ENCODE data around the gene TMED9. TPM values are rescaled to one million over a fixed set of nuclear protein-coding genes. Genes with fewer than 3 reads are reported as not detected.
"Not testable (repeated sequence)": the region's sequence is repeated elsewhere in the genome, so short reads cannot be mapped to it uniquely, and the experiment has no call there.

TMED9 gene
- total RNA-seq, 1 experiment from 2014 or later = 115 TPM

DNA sequence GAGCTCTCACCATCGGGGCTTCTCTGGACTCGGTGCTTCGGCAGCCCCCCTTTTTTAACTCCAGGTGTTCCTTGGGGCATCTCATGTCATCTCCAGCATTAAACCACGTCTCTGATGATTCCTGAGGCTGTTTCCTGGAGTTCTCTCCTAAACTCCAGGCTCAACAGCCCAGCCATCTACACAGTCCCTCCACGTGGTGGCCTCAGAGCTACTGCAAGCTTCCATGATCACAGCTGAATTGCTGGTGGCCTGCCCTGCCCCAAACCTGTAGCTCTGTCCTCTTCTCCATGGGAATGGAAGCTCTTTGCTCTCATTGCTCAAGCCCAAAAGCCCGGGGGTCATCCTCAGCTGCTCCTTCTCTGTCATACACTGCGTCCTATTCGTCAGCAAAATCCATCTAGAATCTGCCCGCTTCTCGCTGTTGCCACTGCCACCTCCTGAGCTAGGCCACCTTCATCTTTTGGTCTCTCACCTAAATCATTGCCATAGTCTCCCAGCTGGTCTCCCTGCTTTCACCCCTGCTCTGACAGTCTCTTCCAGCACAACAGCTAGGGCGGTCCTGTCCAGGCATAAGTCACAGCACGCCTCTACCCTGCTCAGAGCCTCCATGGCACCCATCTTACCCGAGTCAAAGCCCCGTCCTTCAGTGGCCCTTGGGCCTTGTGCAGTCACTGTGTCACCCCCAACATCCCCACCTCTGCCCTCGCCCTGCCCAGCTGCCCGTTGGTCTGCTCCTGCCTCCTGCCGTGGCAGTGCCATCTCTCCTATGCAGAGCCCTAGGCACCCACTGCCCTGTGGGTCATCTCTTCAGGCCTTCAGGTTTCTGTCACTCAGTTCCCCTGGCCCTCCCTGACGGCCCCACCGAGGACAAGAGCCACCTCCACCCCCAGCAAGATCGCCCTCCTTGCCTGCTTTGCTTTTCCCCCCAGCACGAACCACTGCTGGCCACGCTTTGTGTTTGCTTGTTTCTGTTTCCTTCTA, 14.4 kb downstream of the TMED9 start:
- no peak for DNase-seq (ENCODE audit: low spot score)

DNA sequence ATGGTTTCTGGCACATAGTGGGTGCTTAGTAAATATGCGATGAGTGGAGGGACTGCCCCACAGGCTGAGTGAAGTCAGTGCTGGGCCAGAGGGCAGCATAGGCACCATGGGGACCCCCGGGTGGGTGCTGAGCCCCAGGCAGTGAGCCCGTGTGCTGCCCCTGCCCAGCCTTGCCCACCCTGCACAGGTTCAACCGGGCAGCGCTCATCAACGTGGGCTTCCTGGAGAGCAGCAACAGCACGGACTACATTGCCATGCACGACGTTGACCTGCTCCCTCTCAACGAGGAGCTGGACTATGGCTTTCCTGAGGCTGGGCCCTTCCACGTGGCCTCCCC, 15.1 kb downstream of the TMED9 start:
- DNase-seq (ENCODE audit: low spot score) = no peak

DNA sequence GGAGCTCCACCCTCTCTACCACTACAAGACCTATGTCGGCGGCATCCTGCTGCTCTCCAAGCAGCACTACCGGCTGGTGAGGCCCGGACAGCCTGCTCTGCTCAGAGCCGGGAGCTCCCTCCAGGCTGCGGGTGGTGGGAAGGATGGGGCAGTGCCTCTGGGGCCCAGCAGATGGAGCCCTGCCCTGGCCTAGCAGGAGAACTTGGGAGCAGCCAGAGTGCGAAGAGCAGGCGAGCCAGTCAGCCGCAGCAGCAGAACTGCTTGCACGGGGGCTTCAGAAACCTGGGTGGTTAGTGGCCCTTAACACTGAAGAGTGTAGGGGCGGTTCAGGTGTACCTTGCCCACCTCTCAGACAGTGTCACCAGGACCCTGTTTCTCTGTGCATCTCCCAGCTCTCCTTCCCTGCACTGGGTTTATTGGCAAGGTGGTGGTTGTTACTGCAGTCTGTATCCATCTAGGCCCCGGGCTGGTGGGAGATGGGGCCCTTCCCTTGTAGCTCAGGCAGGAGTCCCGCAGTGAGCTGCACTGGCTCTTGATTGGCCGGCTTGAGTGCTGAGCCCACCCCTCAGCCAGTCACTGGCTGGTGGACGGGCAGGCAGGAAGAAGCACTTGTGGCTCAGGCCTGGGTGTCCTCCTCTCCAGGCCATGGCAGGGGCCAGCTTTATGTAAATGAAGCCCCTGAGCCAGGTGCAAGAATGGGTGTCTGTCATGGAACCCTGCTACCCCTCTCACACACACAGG, 15.6 kb downstream of the TMED9 start:
- DNase-seq (ENCODE audit: low spot score) = peak; percentile 87

DNA sequence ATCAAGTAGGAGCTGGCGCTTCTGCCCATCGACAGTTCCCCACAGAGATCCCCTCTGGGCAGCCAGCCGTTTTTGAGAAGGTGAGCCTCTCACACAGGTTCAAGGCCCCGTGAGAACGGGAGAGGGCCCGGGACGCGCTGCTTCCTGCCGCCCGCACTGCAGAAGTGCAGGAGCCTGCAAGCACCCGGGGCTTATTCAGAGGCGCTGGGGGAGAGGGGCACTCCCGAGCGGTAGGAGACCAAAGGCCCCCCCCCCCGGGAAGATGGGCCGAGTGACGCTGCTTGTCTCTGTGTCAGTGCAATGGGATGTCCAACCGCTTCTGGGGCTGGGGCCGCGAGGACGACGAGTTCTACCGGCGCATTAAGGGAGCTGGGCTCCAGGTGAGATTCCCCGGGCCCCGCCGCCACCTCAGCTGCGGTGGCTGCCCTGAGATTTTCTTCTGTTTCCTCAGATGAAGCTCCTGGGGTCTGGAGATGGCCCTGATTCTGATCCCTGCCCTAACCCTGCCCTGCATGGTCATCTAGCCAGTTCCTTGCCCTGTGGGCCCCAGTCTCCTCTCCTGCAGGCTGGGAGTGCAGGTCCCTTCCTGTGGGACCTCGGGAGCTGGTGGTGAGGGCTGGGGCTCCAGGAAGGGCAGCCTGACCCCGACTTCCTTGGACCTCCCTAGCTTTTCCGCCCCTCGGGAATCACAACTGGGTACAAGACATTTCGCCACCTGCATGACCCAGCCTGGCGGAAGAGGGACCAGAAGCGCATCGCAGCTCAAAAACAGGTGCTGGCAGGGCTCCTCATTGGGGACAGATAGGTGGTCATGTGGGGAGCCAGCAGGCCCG, 16.5 kb downstream of the TMED9 start:
- no peak for DNase-seq (ENCODE audit: low spot score)

DNA sequence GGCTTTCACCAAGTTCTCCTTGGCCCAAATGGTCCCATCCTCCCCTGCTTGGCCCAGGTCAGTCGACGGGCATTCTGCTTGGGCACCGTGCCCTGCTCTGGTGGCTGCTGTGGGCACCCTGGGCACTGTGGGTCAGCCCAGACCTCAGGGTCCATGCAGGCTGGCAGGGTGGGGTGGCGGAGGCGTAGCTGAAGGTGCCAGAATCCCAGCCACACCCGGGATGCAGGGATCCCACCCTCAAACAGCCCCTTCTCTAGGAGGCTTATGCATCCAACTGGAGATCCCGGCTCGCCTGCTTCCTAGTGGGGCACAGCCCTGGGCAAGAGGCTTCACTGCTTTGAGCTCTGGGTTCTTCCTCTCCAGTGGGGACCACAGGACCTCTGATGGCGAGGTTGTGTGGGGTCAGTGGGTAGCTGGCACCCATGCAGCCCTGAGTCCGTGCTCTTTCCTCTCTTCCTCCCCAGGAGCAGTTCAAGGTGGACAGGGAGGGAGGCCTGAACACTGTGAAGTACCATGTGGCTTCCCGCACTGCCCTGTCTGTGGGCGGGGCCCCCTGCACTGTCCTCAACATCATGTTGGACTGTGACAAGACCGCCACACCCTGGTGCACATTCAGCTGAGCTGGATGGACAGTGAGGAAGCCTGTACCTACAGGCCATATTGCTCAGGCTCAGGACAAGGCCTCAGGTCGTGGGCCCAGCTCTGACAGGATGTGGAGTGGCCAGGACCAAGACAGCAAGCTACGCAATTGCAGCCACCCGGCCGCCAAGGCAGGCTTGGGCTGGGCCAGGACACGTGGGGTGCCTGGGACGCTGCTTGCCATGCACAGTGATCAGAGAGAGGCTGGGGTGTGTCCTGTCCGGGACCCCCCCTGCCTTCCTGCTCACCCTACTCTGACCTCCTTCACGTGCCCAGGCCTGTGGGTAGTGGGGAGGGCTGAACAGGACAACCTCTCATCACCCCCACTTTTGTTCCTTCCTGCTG, 17.4 kb downstream of the TMED9 start:
- DNase-seq (ENCODE audit: low spot score) = no peak

DNA sequence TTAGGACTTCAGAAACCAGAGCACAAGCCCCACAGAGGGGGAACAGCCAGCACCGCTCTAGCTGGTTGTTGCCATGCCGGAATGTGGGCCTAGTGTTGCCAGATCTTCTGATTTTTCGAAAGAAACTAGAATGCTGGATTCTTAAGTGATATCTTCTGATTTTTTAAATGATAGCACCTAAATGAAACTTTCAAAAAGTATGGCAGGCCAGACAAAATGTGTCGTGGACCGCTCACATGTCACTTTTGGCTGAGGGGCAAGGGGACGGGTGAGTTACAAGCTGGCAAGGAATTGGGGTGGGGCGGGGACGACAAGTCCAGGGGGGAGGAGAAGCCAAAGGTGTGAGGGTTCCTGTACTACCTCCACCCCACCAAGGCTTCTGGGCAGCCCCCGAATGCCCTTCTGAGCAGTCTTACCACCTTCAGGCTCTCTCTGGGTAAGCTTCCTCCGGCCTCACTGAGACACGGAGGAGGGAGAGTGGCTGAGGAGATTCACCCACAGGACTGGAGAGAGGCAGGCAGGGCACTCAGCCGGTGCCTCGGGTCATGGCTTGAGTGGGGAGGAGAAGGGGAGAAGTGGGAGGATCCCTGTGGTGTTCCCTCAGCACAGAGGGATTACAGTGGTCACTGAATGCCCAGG, 18.2 kb downstream of the TMED9 start:
- no peak for DNase-seq (ENCODE audit: low spot score)

DNA sequence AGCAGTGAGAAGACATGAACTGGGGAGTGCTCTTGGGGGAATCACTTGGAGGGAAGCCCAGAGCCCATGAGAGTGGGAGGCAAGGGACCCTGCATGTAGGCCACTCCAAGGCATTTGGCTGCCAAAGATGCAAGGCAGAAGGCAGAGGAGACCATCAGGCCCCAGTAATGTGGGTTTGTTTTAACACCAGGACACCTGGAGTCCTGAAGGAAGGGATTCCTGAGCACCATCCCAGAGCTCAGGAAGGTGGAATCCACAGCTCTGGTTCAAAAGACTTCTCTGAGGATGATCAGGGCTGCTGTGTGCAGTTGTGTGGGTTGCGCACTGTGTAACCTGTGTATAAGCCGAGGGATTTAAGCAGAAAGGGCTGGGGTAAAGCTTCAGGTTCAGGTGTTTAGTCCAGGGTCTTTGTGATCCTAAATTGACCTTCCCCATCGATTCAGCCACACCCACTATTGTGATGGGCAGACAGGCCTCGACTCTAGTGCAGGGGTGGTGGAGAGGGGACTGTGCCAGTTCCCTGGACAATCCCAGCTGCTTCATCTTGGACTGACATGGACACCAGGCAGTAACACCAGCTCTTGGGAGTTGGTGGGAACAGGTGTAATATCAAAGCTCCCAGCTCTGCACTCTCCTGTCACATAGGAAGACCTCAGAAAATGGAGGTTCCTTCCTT, 18.9 kb downstream of the TMED9 start:
- no peak for DNase-seq (ENCODE audit: low spot score)

DNA sequence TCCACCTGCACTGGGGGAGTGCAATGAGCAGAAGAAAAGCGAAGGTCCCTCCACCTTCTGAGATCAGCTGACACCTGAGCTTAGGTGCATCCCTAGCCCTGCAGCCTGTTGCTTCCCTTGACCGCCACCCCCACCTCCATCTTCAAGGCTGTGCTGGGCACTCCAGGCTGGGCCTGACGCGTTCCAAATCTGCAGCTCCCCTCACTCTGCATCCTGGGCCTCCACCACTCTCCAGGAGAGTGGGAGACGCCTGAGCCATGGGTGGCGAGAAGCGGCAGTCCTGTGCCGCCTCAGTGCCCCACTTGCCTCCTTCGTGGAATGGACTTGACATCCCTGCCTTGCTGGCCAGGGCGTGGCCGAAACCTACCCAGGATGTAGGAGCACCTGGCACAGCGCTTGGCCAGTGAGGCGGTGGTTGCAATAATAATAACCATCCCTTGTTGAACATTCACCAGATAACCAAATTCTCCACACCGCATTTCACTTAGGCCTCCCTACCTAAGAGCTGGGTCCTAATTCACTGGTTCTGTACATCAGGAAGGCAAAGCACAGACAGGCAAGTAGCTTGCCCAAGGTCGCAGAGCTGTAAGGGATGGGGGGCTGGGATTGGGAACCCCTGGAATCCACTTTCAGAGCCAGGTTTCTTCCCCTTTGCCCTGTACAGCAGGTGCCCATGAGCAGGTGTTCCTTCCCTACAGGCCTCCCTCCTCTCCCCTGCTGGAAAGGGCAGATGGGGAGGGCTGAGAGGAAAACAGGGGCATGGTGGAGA, 19.6 kb downstream of the TMED9 start:
- DNase-seq (ENCODE audit: low spot score) = no peak

DNA sequence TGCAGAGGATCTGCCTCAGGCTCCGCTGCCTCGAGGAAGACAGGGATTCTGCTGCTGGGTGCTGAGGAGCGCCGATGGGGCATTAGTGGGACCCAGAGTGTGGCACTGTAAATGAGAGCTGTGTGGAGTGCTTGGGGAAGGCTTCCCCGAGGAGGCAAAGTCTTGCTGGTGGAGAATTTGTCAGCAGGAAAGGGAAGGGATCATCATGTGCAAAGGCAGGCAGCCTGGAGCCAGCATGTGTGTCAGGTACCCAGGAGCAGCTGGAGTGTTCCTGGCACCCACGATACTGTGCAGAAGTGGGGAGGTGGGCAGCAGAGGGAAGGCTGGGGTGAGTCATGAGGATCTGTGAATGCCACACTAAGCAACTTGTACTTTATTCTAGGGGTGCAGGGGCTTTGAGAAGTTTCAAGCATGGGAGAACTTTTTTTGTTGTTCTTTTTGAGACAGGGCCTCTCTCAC, 20.2 kb downstream of the TMED9 start:
- no peak for DNase-seq (ENCODE audit: low spot score)

DNA sequence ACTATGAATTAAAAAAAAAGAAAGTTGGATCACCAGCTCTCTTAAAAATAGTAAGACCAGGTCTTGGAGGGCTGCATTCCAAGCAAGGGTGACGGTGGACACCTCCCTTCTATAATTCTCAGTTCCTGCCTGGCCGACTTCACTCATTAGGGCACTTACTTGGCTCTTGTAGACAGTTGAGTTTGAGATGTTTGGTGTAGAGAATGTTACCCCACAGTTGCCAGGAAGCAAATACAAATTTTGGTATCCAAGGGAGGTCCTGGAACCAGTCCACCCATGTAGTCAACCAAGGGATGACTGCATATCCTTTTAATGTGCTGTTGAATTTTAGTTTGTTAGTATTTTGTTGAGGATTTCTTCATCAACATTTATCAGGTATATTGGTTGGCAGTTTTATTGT, 28.6 kb downstream of the TMED9 start:
- no peak for DNase-seq (ENCODE audit: low spot score)

DNA sequence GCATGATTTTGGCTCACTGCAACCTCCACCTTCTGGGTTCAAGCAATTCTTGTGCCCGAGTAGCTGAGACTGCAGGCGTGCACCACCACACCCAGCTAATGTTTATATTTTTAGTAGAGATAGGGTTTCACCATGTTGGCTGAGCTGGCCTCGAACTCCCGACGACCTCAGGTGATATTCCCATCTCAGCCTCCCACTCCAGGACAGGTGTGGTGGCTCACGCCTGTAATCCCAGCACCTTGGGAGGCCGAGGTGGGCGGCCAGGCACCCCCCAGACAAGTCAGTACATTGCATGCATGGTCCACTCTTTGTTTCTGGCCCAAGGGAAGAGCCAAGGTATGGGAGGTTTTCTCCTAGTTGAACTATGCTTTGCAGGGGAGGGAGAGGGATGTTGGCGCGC, 32.2 kb downstream of the TMED9 start:
- not testable (repeated sequence) for DNase-seq (ENCODE audit: low spot score)

DNA sequence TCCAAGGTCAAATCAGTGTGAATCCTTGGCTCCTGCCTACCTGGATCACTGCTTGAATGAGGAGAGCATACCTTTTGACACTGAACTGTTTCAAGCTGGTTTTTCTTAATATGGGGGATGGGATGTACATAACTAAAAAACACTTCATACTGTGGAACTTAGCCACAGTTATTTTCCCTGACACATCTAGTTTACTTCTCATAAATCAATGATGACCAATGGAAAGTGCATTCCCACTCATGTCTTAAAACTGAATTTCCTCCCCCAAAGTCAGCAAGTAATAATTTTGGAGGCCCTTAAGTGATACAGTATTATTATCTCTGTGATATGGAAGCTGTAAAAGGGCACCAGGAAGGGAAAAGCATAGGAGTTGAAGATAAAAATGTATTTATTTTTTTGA, 38.2 kb downstream of the TMED9 start:
- not testable (repeated sequence) for DNase-seq (ENCODE audit: low spot score)

DNA sequence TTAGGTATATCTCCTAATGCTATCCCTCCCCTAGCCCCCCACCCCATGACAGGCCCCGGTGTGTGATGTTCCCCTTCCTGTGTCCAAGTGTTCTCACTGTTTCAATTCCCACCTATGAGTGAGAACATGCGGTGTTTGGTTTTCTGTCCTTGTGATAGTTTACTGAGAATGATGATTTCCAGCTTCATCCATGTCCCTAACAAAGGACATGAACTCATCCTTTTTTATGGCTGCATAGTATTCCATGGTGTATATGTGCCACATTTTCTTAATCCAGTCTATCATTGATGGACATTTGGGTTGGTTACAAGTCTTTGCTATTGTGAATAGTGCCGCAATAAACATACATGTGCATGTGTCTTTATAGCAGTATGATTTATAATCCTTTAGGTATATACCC, 42.9 kb downstream of the TMED9 start:
- not testable (repeated sequence) for DNase-seq (ENCODE audit: low spot score)

DNA sequence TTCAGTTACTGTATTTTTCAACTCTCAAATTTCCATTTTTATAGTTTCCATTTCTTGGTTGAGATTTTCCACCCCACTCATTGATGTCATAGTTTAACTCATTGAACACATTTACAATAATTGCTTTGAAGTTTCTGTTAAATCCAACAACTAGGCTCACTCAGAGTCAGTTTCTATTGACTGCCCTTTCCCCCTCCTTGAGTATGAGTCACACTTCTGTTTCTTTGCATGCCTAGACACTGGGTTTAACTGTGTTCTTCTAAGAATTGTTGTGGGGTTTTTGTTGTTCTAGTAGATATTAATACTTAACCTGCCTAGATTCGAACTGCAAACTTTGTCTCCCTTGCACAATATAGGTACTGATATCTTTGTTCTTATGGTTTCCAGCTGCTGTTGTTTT, 53.5 kb downstream of the TMED9 start:
- DNase-seq (ENCODE audit: low spot score) = not testable (repeated sequence)

All from HT-29 (cell line).